ENCODE data around the gene RIOK1. TPM values are rescaled to one million over a fixed set of nuclear protein-coding genes. Genes with fewer than 3 reads are reported as not detected.
"Not testable (repeated sequence)": the region's sequence is repeated elsewhere in the genome, so short reads cannot be mapped to it uniquely, and the experiment has no call there.

RIOK1 gene
- 36.4 TPM for total RNA-seq

DNA sequence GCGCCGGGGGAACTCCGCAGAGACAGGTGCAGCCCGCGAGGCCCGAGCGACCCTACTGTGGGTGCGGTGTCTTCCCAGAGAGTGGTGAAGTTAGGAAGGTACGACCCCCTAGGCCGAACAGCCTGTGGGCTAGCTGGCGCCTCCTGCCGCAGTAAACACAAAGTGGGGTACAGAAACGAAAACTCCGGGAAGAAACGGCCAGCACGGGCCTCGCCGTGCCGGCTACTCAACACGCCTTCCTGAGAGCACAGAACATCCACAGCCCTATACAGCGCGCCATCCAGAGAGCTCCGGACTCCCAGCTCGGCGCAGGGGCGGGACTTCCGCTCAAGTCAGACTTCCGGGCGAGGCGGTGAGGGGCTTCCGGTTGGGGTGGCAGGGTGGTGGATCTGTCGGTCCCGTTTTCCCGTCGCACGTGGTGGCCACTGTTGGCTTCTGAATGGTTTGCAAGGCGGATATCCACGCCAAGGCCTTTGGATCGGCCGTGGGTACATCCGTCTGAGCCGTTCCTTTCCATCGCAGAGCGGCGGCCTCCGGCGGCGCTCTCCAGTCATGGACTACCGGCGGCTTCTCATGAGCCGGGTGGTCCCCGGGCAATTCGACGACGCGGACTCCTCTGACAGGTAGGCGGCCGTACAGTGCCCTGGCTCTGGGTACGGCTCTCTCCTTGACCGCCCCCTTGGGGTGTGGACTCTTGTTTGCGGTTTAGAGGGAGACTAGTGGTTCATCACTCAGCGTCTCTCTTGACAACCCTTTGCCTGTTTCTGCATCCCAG is at the start of gene RIOK1, which contains the start of gene CAGE1:
Gene RIOK1, plus strand, starts transcription at position 358 of the 775 bp plus-strand sequence. Its CDS starts 195 bp downstream, at position 553.
Gene CAGE1, minus strand, starts transcription at position 292 of the 775 bp plus-strand sequence. CDS start 2,569 bp downstream, outside the sequence.
- DNase-seq = peak; percentile 98

DNA sequence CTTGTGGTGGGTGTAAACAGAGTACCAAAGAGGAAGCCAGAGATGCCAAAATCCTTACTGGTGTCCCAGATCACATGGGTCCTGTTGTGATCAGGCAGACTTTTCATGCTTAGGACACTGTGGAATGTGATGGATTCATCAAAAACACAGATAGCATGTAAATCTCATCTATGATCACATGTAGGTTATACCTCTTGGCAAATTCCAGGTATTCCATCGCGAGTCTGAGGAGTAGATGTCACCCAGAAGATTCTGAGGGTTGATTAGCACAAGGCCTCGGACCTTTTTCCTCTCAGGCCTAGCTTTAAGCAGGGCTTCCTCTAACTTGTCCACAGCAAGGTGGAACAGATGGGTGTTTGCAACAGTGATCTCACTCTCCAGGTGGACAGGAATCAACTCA is 48.3 kb upstream of the RIOK1 start:
- no peak for DNase-seq

DNA sequence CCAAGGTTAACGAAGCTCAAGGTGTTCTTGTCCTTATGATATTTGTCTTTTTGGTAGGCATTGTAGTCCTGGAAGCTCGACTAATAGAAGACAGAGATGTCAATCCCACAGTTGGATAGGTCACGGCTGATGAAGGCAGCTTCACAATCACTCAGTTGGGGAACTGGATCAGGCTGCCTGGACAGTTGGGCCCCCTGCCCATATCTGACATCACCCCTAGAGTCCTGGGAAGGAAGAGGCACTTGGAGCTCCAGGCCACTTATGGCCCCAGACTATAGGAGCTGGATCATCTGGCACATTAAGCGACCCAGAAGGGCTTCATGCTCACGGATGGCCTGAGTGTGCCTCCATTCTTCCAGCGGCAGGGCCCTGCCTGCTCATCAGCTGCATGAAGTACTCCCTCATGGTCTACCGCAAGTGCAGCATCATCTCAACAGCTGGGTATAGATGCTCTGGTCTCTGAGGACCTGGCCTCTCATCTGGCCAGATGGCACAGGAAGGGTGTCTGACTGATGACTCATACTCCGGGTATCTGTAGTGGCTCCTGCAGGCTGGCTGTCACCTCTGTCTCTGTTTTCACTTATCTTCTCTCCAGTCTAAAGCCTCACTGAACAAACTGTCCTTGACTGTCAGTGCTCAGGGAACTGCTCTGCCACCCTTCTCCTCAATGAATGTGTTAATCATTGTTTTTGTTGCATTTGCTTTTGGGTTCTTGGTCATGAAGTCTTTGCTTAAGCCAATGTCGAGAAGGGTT is 47.4 kb upstream of the RIOK1 start:
- DNase-seq = no peak

DNA sequence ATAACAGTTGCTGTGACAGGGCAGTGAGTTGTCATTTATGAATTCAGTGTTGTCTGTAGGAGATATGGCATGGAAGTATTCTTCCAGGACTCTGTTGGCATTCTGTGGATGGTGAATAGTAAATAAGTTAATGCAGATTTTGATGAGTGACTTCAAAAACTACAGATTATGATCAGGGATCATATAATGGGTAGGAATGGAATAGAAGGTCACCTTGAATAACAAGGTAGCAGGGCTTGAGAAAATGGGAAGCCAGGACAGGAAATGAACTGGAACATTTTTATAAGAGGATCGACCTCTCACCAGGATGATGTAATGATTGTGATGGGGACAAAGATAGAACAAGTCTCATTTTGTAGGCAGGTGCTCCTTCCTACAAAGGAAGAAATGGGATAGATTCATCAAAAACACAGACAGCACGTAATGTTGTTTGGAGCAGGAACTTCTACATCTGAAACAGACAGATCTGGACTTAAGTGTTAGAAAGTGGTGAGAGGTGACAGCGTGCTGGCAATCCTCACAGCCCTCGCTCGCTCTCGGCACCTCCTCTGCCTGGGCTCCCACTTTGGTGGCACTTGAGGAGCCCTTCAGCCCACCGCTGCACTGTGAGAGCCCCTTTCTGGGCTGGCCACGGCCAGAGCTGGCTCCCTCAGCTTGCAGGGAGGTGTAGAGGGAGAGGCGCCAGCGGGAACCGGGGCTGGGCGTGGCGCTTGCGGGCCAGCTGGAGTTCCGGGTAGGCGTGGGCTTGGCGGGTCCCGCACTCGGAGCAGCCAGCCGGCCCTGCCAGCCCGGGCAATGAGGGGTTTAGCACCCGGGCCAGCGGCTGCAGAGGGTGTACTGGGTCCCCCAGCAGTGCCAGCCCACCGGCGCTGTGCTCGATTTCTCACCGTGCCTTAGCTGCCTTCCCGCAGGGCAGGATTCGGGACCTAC is 45.8 kb upstream of the RIOK1 start:
- DNase-seq = no peak

DNA sequence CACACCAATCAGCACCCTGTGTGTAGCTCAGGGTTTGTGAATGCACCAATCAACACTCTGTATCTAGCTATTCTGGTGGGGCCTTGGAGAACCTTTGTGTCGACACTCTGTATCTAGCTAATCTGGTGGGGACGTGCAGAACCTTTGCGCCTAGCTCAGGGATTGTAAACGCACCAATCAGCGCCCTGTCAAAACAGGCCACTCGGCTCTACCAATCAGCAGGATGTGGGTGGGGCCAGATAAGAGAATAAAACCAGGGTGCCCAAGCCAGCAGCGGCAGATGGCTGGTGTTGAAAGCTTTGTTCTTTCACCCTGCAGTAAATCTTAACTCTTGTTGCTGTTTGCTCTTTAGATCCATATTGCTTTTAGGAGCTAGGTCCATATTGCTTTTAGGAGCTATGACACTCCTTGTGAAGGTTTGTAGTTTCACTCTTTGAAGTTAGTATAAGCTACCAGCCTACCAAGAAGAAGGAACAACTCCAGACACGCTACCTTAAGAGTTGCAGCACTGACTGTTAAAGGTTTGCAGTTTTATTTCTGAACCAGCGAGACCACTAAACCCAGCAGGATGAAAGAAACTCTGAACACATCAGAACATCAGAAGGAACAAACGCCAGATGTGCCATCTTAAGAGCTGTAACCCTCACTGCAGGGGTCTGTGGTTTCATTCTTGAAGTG is 44.7 kb upstream of the RIOK1 start:
- not testable (repeated sequence) for DNase-seq

DNA sequence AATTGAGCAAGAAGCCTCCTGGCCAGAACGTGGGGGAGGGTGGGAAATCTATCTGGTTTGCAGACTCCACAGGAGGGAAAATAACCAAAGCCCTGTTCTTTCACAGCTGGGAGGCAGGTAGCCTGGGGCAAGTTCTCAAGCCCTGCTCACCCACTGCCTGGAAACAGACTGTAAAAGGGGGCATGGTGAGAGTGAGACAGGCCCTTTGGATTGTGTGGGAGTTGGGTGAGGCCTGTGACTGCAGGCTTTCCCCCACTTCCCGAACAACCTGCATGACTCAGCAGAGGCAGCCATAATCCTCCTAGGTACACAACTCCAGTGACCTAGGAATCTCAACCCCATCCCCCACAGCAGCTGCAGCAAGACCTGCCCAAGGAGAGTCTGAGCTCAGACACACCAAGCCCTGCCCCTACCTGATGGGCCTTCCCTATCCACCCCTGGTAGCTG is 42.0 kb upstream of the RIOK1 start:
- not testable (repeated sequence) for DNase-seq

DNA sequence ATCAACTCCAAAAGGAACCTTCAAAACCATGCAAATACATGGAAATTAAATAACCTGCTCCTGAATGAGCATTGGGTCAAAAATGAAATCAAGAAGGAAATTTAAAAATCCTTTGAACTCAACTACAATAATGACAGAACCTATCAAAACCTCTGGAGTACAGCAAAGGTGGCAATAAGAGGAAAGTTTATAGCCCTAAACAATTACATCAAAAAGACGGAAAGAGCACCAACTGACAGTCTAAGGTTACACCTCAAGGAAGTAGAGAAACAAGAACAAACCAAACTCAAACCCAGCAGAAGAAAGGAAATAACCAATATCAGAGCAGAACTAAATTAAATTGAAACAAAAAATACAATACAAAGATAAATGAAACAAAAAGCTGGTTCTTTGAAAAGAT is 39.0 kb upstream of the RIOK1 start:
- not testable (repeated sequence) for DNase-seq

DNA sequence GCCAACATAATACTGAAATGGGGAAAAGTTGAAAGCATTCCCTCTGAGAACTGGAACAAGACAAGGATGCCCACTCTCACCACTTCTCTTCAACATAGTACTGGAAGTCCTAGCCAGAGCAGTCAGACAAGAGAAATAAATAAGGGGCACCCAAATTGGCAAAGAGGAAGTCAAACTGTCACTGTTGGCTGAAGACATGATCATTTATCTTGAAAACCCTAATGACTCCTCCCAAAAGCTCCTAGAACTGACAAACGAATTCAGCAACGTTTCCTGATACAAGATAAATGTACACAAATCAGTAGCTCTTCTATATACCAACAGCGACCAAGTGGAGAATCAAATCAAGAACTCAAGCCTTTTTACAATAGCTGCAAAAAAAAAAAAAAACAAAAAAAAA is 37.7 kb upstream of the RIOK1 start:
- not testable (repeated sequence) for DNase-seq

DNA sequence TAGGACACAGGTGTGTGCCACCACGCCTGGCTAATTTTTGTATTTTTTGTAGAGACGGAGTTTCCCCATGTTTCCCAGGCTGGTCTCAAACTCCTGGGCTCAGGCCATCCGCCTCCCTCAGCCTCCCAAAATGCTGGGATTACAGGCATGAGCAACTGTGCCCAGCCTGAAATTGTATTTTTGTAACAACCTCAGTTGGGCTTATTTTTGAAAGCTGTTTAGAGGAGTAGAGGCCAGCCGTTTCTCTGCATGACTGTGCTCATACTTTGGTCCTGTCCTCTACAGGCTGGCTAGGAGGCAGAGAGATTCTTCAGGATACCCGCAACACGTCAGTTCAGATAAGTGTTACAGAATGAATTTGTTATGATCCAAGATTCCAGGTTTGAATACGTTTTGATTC is 22.2 kb upstream of the RIOK1 start:
- DNase-seq = no peak

DNA sequence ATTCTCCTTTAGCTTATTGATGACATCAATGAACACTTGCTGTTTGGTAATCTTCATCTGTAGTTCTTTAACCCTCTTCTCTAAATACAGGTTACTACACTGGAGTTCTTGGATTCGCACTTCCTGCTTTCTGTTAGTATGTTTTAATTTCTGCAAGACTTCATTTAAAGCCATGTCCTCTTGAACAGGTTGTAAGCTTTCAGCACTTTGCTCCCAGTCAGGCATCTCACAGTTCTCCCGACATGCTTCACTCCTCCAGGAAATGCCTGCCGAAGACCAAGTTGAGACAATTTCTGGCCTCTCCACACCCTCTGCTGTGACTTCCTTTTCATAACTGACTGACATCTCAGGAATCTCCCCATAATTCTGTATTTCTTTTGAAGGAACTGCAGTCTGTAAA is 15.9 kb upstream of the RIOK1 start:
- no peak for DNase-seq

DNA sequence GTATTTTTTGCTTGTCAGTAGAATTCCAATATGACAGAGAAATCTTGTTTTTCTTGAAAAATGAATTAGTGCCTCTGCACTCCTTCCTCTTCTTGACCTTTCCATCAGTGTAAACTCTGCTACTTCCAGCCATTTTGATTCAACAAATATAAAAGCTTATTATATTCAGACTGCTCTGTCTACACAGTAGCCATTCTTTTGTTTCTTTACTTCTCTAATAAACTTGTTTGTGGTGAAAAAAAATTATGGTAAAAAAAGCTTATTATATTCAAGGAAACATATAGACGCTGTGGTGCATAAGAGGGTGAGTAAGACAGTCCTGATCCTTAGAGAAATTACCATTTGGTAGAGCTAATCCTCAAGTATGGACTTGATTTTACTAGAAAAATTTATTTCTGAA is 11.6 kb upstream of the RIOK1 start:
- DNase-seq = no peak

DNA sequence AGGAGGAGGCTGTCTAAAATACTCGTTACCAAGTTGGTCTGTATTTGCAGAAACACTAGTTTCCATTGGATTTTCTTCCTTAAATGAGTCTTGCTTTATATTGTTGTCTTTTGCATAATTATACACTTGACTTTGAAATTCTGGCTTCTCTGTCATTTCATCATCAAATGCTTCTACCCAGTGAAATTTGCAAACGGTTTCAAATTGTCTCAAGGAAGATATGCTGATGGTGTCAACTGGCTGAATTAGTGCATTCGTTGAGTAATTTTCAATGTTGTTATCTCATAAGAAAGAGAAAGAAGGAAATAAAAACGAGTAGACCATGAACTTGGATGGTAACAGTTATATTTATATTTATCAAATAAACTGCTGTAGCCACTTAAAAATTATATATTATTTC is 10.9 kb upstream of the RIOK1 start:
- DNase-seq = no peak

DNA sequence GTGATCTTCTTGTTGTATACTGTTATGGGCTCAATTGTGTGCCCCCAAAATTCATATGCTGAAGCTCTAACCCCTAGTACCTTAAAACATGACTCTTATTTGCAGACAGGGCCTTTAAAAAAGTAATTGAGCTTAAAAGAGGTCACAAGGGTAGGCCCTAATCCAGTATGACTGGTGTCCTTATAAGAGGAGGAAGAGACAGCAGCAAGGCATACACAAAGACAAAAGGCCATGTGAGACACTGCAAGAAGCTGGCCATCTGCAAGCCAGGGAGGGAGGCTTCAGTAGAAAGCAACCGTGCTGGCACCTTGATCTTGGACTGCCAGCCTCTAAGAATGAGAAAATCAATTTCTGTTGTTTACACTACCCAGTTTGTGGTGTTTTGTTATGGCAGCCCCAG is 8.5 kb upstream of the RIOK1 start:
- DNase-seq = no peak

DNA sequence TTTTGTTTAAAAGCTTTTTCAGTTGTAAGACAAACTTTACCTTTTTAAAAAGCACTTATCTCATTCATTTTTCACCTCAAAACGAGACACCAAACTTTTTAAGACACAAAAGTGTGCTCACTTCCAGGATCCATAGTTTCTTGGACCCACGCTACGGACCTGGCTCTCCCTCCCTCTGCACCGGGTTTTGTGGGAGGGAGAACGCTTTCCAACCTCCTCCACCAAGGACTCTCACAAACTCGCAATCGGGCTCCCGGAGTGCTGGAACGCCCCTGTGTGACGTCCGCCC is 502 bp upstream of the RIOK1 start:
- DNase-seq = no peak

DNA sequence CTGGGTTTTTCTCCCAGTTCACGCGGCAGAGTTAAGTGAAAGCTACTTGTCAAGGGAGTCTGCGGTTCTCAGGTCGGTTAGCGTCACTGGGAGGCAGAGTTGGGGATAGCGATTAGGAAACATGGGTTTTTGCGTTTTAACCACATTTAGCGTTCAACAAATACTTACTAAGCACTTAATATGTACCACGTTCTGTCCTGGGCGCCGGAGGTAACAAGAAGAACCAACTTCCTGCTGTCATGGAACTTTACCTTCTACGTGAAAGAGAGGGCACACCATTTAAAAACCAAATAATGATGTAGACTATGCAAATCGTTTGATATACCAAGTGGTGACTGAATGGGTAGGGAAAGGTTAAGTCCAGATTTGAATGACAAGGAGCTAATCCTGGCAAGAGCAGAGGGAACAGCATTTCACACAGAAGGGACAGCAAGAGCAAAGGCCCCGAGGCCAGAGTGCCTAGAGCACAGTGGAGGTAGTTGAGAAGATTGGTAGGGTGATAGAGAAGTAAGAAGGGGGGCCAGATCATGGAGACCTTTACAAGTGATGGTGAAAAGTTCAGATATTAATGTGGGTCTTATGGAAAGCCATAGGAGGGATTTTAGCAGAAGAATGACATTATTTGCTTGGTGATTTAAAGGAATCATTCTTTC is 744 bp downstream of the RIOK1 start:
- DNase-seq = peak; percentile 3

DNA sequence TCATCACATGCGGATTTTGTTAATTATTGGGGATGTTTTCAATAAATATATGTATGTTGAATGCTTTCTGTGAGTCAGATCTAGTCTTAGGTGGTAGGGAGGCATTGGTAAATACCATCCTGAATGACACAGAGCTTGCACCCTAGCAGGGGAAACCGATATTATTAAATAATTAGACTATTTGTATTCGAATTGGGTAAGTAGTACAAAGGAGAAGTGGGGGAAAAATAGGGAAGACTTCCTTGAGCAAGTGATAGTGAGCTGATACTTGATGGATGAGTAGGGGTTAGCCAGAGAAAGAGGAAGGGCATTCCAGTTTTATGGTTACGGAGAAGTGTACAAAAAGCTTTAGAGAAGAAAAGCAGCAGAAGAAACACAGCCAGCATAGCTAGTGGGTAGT is 1.5 kb downstream of the RIOK1 start:
- DNase-seq = no peak

DNA sequence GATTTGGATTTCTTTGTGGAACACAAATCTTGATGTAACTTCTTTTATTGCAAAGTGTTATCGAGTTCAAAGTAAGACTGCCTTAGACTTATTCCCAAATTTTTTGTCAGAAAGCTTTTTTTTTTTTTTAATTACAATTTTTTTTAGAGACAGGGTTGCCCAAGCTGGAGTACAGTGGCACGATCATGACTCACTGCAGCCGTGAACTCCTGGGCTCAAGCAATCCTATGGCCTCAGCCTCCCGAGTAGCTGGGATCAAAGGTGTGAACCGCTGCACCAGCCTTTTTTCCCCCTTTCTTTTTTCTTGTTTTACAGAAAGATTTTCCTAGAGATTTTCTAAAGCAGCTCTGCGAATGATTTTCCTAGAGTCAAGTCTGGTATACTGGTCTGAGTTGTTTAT is 2.8 kb downstream of the RIOK1 start:
- no peak for DNase-seq

DNA sequence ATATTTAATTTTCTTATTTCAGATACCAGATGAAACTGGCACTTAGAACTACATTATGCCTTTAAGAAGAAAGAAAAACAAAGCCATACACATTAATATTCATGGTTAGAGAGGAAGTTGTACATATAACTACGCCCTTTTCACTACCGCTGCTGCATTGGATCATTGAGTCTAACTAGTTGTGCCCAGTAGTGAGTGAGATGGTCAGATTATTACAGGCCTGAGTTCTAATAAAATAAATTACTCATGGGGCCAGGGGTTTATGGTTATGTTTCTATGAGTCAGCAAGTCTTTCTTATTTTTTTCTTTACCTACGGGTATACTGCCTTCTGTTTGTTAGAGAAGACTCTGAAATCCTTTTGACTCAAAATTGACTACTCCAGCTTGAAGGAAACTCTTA is 11.5 kb downstream of the RIOK1 start:
- no peak for DNase-seq

DNA sequence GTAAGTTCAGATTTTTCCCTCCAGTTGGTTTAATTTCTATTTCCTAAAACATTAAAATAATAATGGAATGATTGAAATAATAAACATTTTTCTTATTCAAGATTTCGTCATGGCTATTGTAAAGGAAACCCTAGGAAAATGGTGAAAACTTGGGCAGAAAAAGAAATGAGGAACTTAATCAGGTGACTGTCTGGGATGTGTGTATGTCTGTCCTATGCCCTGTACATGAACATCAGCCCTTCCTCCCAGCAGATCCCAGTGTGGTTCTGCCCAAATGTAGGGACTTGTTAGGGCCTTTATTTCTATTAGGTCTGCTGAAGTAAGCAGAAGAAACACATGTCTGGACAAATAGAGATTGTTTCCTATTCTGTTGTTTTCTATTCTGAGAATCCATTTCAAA is 13.1 kb downstream of the RIOK1 start:
- no peak for DNase-seq

DNA sequence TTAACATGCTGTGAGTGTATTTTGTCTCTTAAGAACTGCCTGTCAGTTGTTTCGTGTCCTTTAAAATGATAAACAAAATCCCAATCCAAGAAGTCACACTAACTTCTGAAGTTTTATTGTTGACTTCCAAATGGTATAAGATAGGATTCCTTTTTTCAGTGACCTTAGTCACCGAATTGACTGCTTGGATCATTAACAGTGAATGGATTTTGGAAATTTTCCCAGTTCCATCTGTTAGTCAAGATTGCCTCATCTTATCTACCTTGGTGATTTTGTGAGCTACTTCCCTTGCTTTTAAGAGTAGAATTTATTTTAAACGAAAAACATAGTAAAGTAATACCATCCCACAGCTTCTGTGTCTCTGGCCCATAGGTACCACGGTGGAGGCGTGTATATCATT is 14.9 kb downstream of the RIOK1 start:
- DNase-seq = no peak

DNA sequence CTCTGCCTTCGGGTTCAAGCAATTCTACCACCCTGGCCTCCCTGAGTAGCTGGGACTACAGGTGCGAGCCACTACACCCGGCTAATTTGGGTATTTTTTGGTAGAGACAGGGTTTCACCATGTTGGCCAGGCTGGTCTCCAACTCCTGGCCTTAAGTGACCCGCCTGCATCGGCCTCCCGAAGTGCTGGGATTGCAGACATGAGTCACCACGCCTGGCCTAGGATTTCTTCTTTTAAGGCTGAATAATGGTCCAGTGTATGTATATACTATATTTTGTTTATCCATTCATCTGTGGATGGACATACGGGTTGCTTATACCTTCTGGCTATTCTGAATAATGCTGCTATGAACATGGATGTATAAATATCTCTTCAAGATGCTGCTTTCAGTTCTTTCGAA is 17.1 kb downstream of the RIOK1 start:
- DNase-seq = no peak

DNA sequence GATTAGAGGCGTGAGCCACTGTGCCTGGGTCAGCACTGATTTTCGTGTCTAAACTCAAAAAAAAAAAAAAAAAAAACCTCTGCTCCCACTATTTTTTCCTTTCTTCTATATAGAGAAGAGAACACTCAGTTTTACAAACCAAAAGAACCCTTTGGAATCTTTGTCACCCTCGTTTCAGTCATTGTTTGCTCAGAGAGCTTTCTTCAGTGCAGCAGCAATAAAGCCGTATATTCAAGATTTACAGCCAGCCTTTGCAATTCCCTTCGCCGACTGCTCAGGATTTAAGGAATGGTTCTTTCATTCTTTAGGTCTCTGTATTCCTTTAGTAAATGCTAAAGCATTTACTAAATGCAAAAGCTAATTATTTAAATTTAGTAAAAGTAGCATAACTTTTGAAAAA is 20.1 kb downstream of the RIOK1 start:
- DNase-seq = no peak

All from tongue (tissue), 2 donors.